OCI-LY1 (cell line): Measurements from ENCODE around the gene IL4I1.

Source experiments
- H2AFZ ChIP-seq: fragments of 200-600 bp; sonication (generic), shearing (Covaris generic); 2 replicates; pipeline ENCODE4 v1.6.0; 2014; ENCODE audit warnings: antibody characterized with exemption, mild to moderate bottlenecking, low read length
- H3F3A ChIP-seq: fragments of 200-600 bp; sonication (generic), shearing (Covaris generic); 2 replicates; pipeline ENCODE4 v1.6.0; 2014; ENCODE audit warnings: mild to moderate bottlenecking, antibody characterized with exemption, low read length, moderate library complexity; ENCODE audit not compliant: insufficient read depth
- H3K27ac ChIP-seq: fragments of 200-600 bp; sonication (generic); 2 replicates; pipeline ENCODE4 v1.5.1; 2014; ENCODE audit warnings: low read length, mixed run types, mild to moderate bottlenecking, low read depth; ENCODE audit not compliant: poor library complexity, severe bottlenecking
- H3K27me3 ChIP-seq: fragments of 200-600 bp; sonication (generic); 2 replicates; pipeline ENCODE4 v1.6.0; 2014; ENCODE audit warnings: antibody characterized with exemption, mild to moderate bottlenecking, low read length, moderate library complexity; ENCODE audit not compliant: insufficient read depth
- H3K36me3 ChIP-seq: fragments of 200-600 bp; sonication (generic); 2 replicates; pipeline ENCODE4 v1.6.1; 2014; ENCODE audit warnings: mild to moderate bottlenecking, antibody characterized with exemption, low read length, moderate library complexity, mixed read lengths; ENCODE audit not compliant: insufficient read depth
- H3K4me1 ChIP-seq: fragments of 200-600 bp; sonication (generic); 2 replicates; pipeline ENCODE4 v1.5.1; 2014; ENCODE audit warnings: mild to moderate bottlenecking, low read length, moderate library complexity; ENCODE audit not compliant: insufficient read depth, severe bottlenecking
- H3K4me2 ChIP-seq: fragments of 200-600 bp; sonication (generic), shearing (Covaris generic); 2 replicates; pipeline ENCODE4 v1.6.1; 2014; ENCODE audit warnings: low read length
- H3K4me3 ChIP-seq: fragments of 200-600 bp; sonication (generic); 2 replicates; pipeline ENCODE4 v1.5.1; 2014; ENCODE audit warnings: low read length, low read depth, mild to moderate bottlenecking, mixed read lengths; ENCODE audit not compliant: poor library complexity, severe bottlenecking
- H3K79me2 ChIP-seq: fragments of 200-600 bp; shearing (Covaris generic); 2 replicates; pipeline ENCODE4 v1.6.1; 2016; ENCODE audit warnings: mixed run types, low read length, mixed read lengths; ENCODE audit not compliant: insufficient read depth
- H3K9ac ChIP-seq: fragments of 200-600 bp; sonication (generic), shearing (Covaris generic); 2 replicates; pipeline ENCODE4 v1.6.1; 2014; ENCODE audit warnings: mild to moderate bottlenecking, low read length, mixed read lengths
- H3K9me2 ChIP-seq: fragments of 200-600 bp; sonication (generic), shearing (Covaris generic); 2 replicates; pipeline ENCODE4 v1.6.1; 2014; ENCODE audit warnings: low read depth, mild to moderate bottlenecking, low read length, mixed read lengths
- H3K9me3 ChIP-seq: fragments of 200-600 bp; shearing (Covaris generic); 2 replicates; pipeline ENCODE4 v1.6.1; 2014; ENCODE audit warnings: low read length, mixed read lengths
- H4K20me1 ChIP-seq: fragments of 200-600 bp; sonication (generic), shearing (Covaris generic); 2 replicates; pipeline ENCODE4 v1.6.0; 2016; ENCODE audit warnings: mild to moderate bottlenecking, low read length; ENCODE audit not compliant: insufficient read depth
- EZH2 ChIP-seq: fragments of 200-600 bp; sonication (generic), shearing (Covaris generic); IDR thresholded peaks from 2 replicates; pipeline ENCODE4 v1.8.0; 2017; ENCODE audit warnings: borderline replicate concordance, mixed run types, mild to moderate bottlenecking, antibody characterized with exemption, low read length, moderate library complexity, mixed read lengths
- TF ChIP-seq, protein P1 (sequence below): fragments of 200-600 bp; sonication (generic), shearing (Covaris generic); IDR thresholded peaks from 2 replicates; pipeline ENCODE4 v1.5.1; 2017; ENCODE audit warnings: mild to moderate bottlenecking, antibody characterized with exemption, low read length, moderate library complexity, mixed read lengths

IL4I1 gene

DNA sequence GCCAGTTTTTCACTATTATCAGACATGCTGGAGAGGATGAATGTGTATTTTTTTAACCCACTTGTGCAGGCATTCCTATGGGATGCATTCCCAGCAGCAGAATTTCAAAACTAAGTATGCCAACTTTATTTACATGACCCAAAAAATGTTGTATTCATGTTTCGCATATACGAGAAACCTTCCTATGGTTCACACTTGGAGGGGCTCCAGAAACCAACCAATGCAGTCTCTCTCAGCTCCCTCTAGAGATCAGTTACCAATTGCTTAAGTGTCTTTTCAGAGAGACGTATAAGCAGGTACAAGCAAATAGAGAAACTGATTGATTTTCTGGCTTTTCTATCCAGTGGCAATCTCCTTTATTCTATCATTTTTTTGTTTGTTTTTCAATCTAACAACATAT is 51.3 kb downstream of the IL4I1 start:
- Histone ChIP-seq H3K79me2 (no peaks in the 10 kb centered on the region), H3K27me3 (no peaks in the 10 kb centered on the region), H3K9ac (no peak overlapping the region), H4K20me1 (no peaks in the 10 kb centered on the region), H3F3A (no peaks in the 10 kb centered on the region), H3K4me3 (no peak overlapping the region), H3K4me1 (peaks cover 49% of the 10 kb centered on the region), H3K27ac (peak overlapping the region; percentile 88), H3K9me2 (no peaks in the 10 kb centered on the region), H2AFZ (no peak overlapping the region), H3K9me3 (0 out of 2 replicates have a peak, but pooled peaks cover 3% of the 10 kb centered on the region), H3K36me3 (peaks cover 14% of the 10 kb centered on the region), H3K4me2 (no peak overlapping the region)
- TF ChIP-seq EZH2 = no peak
- TF ChIP-seq, protein P1, sequence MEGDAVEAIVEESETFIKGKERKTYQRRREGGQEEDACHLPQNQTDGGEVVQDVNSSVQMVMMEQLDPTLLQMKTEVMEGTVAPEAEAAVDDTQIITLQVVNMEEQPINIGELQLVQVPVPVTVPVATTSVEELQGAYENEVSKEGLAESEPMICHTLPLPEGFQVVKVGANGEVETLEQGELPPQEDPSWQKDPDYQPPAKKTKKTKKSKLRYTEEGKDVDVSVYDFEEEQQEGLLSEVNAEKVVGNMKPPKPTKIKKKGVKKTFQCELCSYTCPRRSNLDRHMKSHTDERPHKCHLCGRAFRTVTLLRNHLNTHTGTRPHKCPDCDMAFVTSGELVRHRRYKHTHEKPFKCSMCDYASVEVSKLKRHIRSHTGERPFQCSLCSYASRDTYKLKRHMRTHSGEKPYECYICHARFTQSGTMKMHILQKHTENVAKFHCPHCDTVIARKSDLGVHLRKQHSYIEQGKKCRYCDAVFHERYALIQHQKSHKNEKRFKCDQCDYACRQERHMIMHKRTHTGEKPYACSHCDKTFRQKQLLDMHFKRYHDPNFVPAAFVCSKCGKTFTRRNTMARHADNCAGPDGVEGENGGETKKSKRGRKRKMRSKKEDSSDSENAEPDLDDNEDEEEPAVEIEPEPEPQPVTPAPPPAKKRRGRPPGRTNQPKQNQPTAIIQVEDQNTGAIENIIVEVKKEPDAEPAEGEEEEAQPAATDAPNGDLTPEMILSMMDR = no peak

DNA sequence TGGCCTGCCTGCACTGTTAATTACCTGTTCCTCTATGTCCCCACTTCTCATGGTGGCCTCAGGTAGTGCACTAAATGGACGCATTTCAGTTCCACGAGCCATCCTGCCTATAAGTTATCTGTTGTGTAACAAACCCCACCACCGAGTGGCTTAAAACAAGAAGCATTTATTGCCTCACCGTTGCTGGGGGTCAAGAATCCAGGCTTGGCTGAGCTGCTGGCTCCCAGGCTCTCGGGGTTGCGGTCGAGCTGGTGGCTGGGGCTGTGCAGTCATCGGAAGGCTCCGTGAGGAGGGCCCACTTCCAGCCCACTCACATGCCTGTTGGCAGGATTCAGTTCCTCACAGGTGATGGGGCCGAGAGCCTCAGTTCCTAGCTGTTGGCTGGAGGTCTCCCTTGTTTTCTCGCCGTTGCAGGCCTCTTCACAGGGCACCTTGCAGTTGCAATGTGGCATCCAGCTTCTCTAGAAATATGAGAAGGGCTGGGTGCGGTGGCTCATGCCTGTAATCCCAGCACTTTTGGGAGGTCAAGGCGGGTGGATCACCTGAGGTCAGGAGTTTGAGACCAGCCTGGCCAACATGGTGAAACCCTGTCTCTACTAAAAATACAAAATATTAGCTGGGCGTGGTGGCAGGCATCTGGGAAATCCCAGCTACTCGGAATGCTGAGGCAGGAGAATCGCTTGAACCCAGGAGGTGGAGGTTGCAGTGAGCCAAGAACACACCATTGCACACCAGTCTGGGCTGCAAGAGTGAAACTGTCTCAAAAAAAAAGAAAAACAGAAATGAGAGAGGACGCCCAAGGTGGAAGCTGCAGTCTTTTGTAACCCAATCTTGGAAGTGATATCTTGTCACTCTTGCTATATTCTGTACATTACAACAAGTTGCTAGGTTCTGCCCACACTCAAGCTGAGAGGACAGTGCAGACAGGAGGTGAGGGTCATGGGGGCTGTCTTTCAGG is 52.3 kb downstream of the IL4I1 start:
- peak overlapping the region; percentile 21; the same call in 1 of the 2 replicates for H3K4me2 ChIP-seq
- H3K9me2 ChIP-seq = no peaks in the 10 kb centered on the region
- peaks cover 43% of the 10 kb centered on the region for H3K4me1 ChIP-seq
- no peaks in the 10 kb centered on the region for H3K79me2 ChIP-seq
- H3F3A ChIP-seq = no peaks in the 10 kb centered on the region; the same call in 1 of the 2 replicates
- no peaks in the 10 kb centered on the region for H4K20me1 ChIP-seq
- no peaks in the 10 kb centered on the region for H3K27me3 ChIP-seq
- H3K27ac ChIP-seq = peak overlapping the region; percentile 88
- no peak overlapping the region for H3K4me3 ChIP-seq
- TF ChIP-seq, protein P1 = no peak
- TF ChIP-seq EZH2 = no peak
- H3K9me3 ChIP-seq = 0 out of 2 replicates have a peak, but pooled peaks cover 3% of the 10 kb centered on the region
- peaks cover 23% of the 10 kb centered on the region for H3K36me3 ChIP-seq
- H3K9ac ChIP-seq = peak overlapping the region; percentile 30; the same call in 1 of the 2 replicates
- H2AFZ ChIP-seq = no peak overlapping the region

DNA sequence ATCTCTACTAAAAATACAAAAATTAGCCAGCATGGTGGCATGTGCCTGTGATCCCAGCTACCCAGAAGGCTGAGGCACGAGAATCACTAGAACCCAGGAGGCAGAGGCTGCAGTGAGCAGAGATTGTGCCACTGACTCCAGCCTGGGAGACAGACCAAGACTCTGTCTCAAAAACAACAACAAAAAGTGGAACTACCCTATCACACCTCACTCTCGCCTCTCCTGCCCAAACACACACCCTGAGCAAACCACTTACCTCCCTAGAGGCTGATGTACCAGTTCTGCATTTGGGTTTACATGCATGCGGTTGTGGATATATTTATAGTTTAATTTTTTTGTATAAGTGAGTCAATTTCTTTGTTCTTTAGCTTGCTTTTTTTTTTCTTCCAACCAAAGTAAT is 53.4 kb downstream of the IL4I1 start:
- Histone ChIP-seq H3K9ac (no peak overlapping the region), H3K4me3 (no peak overlapping the region)

More for the DNA sequence above, 53.4 kb downstream of the IL4I1 start:
- H2AFZ ChIP-seq = no peak overlapping the region
- TF ChIP-seq, protein P1 = no peak
- TF ChIP-seq EZH2 = no peak
- no peaks in the 10 kb centered on the region for H4K20me1 ChIP-seq
- H3K9me3 ChIP-seq = no peaks in the 10 kb centered on the region
- H3K9me2 ChIP-seq = no peaks in the 10 kb centered on the region
- H3K27ac ChIP-seq = peak overlapping the region; percentile 88
- no peaks in the 10 kb centered on the region for H3K27me3 ChIP-seq
- H3K4me2 ChIP-seq = peak overlapping the region; percentile 31; the same call in 1 of the 2 replicates
- H3K79me2 ChIP-seq = no peaks in the 10 kb centered on the region
- H3F3A ChIP-seq = peaks cover 3% of the 10 kb centered on the region; the same call in 1 of the 2 replicates
- H3K4me1 ChIP-seq = peaks cover 36% of the 10 kb centered on the region
- peaks cover 35% of the 10 kb centered on the region for H3K36me3 ChIP-seq
